A549 (cell line): ENCODE results near the gene SYCP1. TPM values are rescaled to one million over a fixed set of nuclear protein-coding genes. Genes with fewer than 3 reads are reported as not detected.

Experiments used
- ATAC-seq, 2 experiments: fragments of 200-7000 bp in 1 of 2; fragments of >200 bp in 1 of 2; cut with Nextera tagmentation in 1 of 2; cut with Tn5 transposase in 1 of 2; 3 replicates each; pipeline versions ENCODE4 v1.8.0 to v1.9.1; 2018 to 2020; ENCODE audit warnings: mild to moderate bottlenecking in 1 of 2, moderate library complexity in 1 of 2
- CTCF ChIA-PET: fragments of 300-600 bp; sonication (Branson Sonifier 250); formaldehyde crosslinking; extraction: SDS; loops from one replicate; lab custom pipeline; 2021; ENCODE audit warnings: antibody characterized with exemption, inconsistent platforms; lab: Yijun Ruan, JAX
- POLR2A ChIA-PET: fragments of 350-600 bp; formaldehyde crosslinking; extraction: SDS; loops from one replicate; lab custom pipeline; 2021; ENCODE audit warnings: antibody characterized with exemption, inconsistent platforms; lab: Yijun Ruan, JAX
- DNase-seq, 2 experiments: peaks; one replicate each; pipeline versions ENCODE4 v3.0.0 to v3.0.0-alpha.2; 2011 to 2016; ENCODE audit warnings: low read depth in 1 of 2, low spot score in 1 of 2
- FAIRE-seq: peaks from 2 replicates; lab custom pipeline; 2011; peaks lifted over from hg19 to GRCh38; lab: Jason Lieb, UNC
- H3K27ac ChIP-seq, 2 experiments: fragments of >200 bp; sonication (Bioruptor Twin); formaldehyde crosslinking; 3 replicates each; pipeline ENCODE4 v1.5.1; 2016 to 2017
- H3K4me1 ChIP-seq: fragments of >200 bp; sonication (Bioruptor Twin); formaldehyde crosslinking; 3 replicates; pipeline ENCODE4 v1.6.1; 2016
- H3K4me2 ChIP-seq: fragments of >200 bp; sonication (Bioruptor Twin); formaldehyde crosslinking; 3 replicates; pipeline ENCODE4 v1.6.1; 2016
- H3K4me3 ChIP-seq: fragments of >200 bp; sonication (Bioruptor Twin); formaldehyde crosslinking; 3 replicates; pipeline ENCODE4 v1.5.1; 2016
- H3K9me3 ChIP-seq: fragments of >200 bp; sonication (Bioruptor Twin); formaldehyde crosslinking; 3 replicates; pipeline ENCODE4 v1.6.1; 2016
- CBX2 ChIP-seq: fragments of 200-600 bp; sonication (generic); IDR thresholded peaks from 2 replicates; pipeline ENCODE4 v1.6.1; 2016; ENCODE audit warnings: low read depth, mild to moderate bottlenecking, borderline replicate concordance
- CBX8 ChIP-seq: fragments of 200-600 bp; sonication (generic); IDR thresholded peaks from 2 replicates; pipeline ENCODE4 v1.6.1; 2016
- CHD4 ChIP-seq: fragments of 200-600 bp; sonication (generic); IDR thresholded peaks from 2 replicates; pipeline ENCODE4 v1.6.1; 2016; ENCODE audit warnings: antibody characterized with exemption, mild to moderate bottlenecking, borderline replicate concordance
- E2F6 ChIP-seq: IDR thresholded peaks from 2 replicates; pipeline ENCODE4 v1.6.1; 2012; ENCODE audit warnings: low read depth, borderline replicate concordance
- EHMT2 ChIP-seq: fragments of 200-600 bp; sonication (generic); IDR thresholded peaks from 2 replicates; pipeline ENCODE4 v1.6.1; 2016; ENCODE audit warnings: antibody characterized with exemption, low read depth, mild to moderate bottlenecking, moderate library complexity
- ESRRA ChIP-seq: fragments of 150-350 bp; IDR thresholded peaks from 2 replicates; pipeline ENCODE4 v1.6.1; 2014; ENCODE audit warnings: mild to moderate bottlenecking, low read length, borderline replicate concordance
- FOSL2 ChIP-seq, 2 experiments: fragments of 450-650 bp in 1 of 2; fragments of >200 bp in 1 of 2; sonication (Bioruptor Twin) in 1 of 2; formaldehyde crosslinking; IDR thresholded peaks; 2 replicates each; pipeline versions ENCODE4 v1.5.0 to v1.6.1; 2016 to 2020; ENCODE audit warnings: mild to moderate bottlenecking in 1 of 2, moderate library complexity in 1 of 2
- FOXS1 ChIP-seq: fragments of 250-450 bp; sonication (Bioruptor Pico); IDR thresholded peaks from 2 replicates; pipeline ENCODE4 v1.5.0; 2020; ENCODE audit warnings: mild to moderate bottlenecking, moderate library complexity
- HDAC2 ChIP-seq: fragments of 200-600 bp; sonication (generic); IDR thresholded peaks from 2 replicates; pipeline ENCODE4 v1.6.1; 2016
- HES2 ChIP-seq: fragments of >200 bp; sonication (Bioruptor Twin); formaldehyde crosslinking; IDR thresholded peaks from 2 replicates; pipeline ENCODE4 v1.6.1; 2016
- HEYL ChIP-seq: fragments of 250-450 bp; sonication (Bioruptor Pico); IDR thresholded peaks from 2 replicates; pipeline ENCODE4 v1.8.0; 2021; ENCODE audit warnings: mild to moderate bottlenecking, moderate library complexity
- HMGXB4 ChIP-seq: fragments of 250-450 bp; sonication (Bioruptor Pico); IDR thresholded peaks from 2 replicates; pipeline ENCODE4 v1.5.0; 2021; ENCODE audit warnings: mild to moderate bottlenecking, moderate library complexity, borderline replicate concordance
- HOXA7 ChIP-seq: fragments of 250-450 bp; sonication (Bioruptor Pico); IDR thresholded peaks from 2 replicates; pipeline ENCODE4 v1.5.0; 2020; ENCODE audit warnings: mild to moderate bottlenecking, moderate library complexity
- JUN ChIP-seq, 2 experiments: fragments of >200 bp; sonication (Bioruptor Twin); formaldehyde crosslinking; IDR thresholded peaks; 2 replicates in 1 of 2; 3 replicates in 1 of 2; pipeline ENCODE4 v1.6.1; 2016 to 2017
- JUNB ChIP-seq: fragments of >200 bp; sonication (Bioruptor Twin); formaldehyde crosslinking; IDR thresholded peaks from 2 replicates; pipeline ENCODE4 v1.6.1; 2016
- KDM1A ChIP-seq: fragments of 200-600 bp; sonication (generic); IDR thresholded peaks from 2 replicates; pipeline ENCODE4 v1.6.1; 2016; ENCODE audit warnings: low read depth, mild to moderate bottlenecking
- MAX ChIP-seq: IDR thresholded peaks from 2 replicates; pipeline ENCODE4 v1.6.1; 2012
- MYC ChIP-seq: IDR thresholded peaks from 2 replicates; pipeline ENCODE4 v1.6.1; 2012; ENCODE audit warnings: mild to moderate bottlenecking, inconsistent platforms, low read length, improper control_type of control experiment, borderline replicate concordance
- NPAS2 ChIP-seq: fragments of 250-450 bp; sonication (Bioruptor Pico); IDR thresholded peaks from 2 replicates; pipeline ENCODE4 v1.8.0; 2022; ENCODE audit warnings: mild to moderate bottlenecking, moderate library complexity, borderline replicate concordance
- POLR2A ChIP-seq: IDR thresholded peaks from 2 replicates; pipeline ENCODE4 v1.6.1; 2012; ENCODE audit warnings: mild to moderate bottlenecking, low read length
- POLR2AphosphoS2 ChIP-seq: conservative IDR thresholded peaks from 2 replicates; pipeline ENCODE4 v1.6.1; 2012; ENCODE audit warnings: low read length, improper control_type of control experiment, inconsistent platforms
- RNF2 ChIP-seq: fragments of 200-600 bp; sonication (generic); IDR thresholded peaks from 2 replicates; pipeline ENCODE4 v1.6.1; 2016; ENCODE audit warnings: low read depth, mild to moderate bottlenecking, antibody characterized with exemption, moderate library complexity, borderline replicate concordance
- SMC3 ChIP-seq: fragments of >200 bp; sonication (Bioruptor Twin); formaldehyde crosslinking; IDR thresholded peaks from 3 replicates; pipeline ENCODE4 v1.6.1; 2018; ENCODE audit warnings: inconsistent platforms
- TFCP2L1 ChIP-seq: fragments of 250-450 bp; sonication (Bioruptor Pico); IDR thresholded peaks from 2 replicates; pipeline ENCODE4 v1.5.0; 2021; ENCODE audit warnings: mild to moderate bottlenecking
- ZC3H11A ChIP-seq: fragments of 450-650 bp; IDR thresholded peaks from 2 replicates; pipeline ENCODE4 v1.6.1; 2014; ENCODE audit warnings: antibody characterized with exemption, mild to moderate bottlenecking
- ZFP36 ChIP-seq: fragments of 450-650 bp; IDR thresholded peaks from 2 replicates; pipeline ENCODE4 v1.6.1; 2014; ENCODE audit warnings: borderline replicate concordance; ENCODE audit not compliant: partially characterized antibody
- ZSCAN20 ChIP-seq: fragments of 250-450 bp; sonication (Bioruptor Pico); IDR thresholded peaks from 2 replicates; pipeline ENCODE4 v1.8.0; 2022; ENCODE audit warnings: mild to moderate bottlenecking, moderate library complexity
- WGBS: methylation state at CpG from one replicate; pipeline ENCODE4 v1.1.6; 2017; ENCODE audit errors: missing lambda C conversion rate; 5-methylcytosine and 5-hydroxymethylcytosine counted together
- polyA plus RNA-seq, 4 experiments: library from polyadenylated mRNA; depleted of rRNA in 3 of 4; stranded (reverse); fragments of >200 nt; fragmentation: RNase III in 1 of 4; extraction: RNeasy Plus Mini Kit Qiagen cat#74134 plus additional on column Dnase treatment in 1 of 4; gene quantifications; 2 replicates in 3 of 4; 3 replicates in 1 of 4; pipeline ENCODE4 v1.2.3, GENCODE V29; 2011 to 2017

The SYCP1 gene
- polyA plus RNA-seq, 2 of the 4 experiments (the other 2 are of a cell fraction), result not detected

- Histone ChIP-seq H3K4me1 (no peaks in the 10 kb centered on the region), H3K9me3 (no peaks in the 10 kb centered on the region), H3K4me3 (no peak overlapping the region), H3K27ac (no peak overlapping the region), H3K4me2 (no peak overlapping the region)
- DNase-seq, result no peak
- POLR2A ChIA-PET, result no interaction called here
- WGBS, result 25% methylated on average over 4 of the region's 4 CpGs
- CTCF ChIA-PET, result no interaction called here
- no peak for ATAC-seq
- no peak for FAIRE-seq
- TF ChIP-seq ESRRA, result no peak
- TF ChIP-seq JUNB, result no peak
- no peak for TF ChIP-seq POLR2A
- TF ChIP-seq POLR2AphosphoS2, result no peak
- no peak for TF ChIP-seq KDM1A
- no peak for TF ChIP-seq MAX
- TF ChIP-seq SMC3, result no peak
- TF ChIP-seq NPAS2, result no peak
- TF ChIP-seq HEYL (CRISPR knock-in tag), result no peak
- TF ChIP-seq ZFP36, result no peak
- TF ChIP-seq CBX2, result no peak
- no peak for TF ChIP-seq CHD4
- TF ChIP-seq HOXA7 (CRISPR knock-in tag), result no peak
- no peak for TF ChIP-seq ZC3H11A
Observed at GRCh38 chr1:114833421-114833820, 21.2 kb upstream of the SYCP1 start.

- WGBS, result 11% methylated on average over 5 of the region's 5 CpGs
- ATAC-seq (no peak), FAIRE-seq (no peak), DNase-seq (no peak)
- Histone ChIP-seq H3K4me1 (no peaks in the 10 kb centered on the region), H3K4me3 (no peak overlapping the region), H3K27ac (no peak overlapping the region), H3K9me3 (no peaks in the 10 kb centered on the region), H3K4me2 (no peak overlapping the region)
- no peak for TF ChIP-seq TFCP2L1 (CRISPR knock-in tag)
- no peak for TF ChIP-seq CBX8
- no peak for TF ChIP-seq E2F6
- TF ChIP-seq RNF2, result no peak
- TF ChIP-seq SMC3, result no peak
- no peak for TF ChIP-seq EHMT2
- no peak for TF ChIP-seq MYC
- no peak for TF ChIP-seq FOXS1 (CRISPR knock-in tag)
- no peak for TF ChIP-seq POLR2AphosphoS2
- TF ChIP-seq ZFP36, result no peak
- TF ChIP-seq HMGXB4 (CRISPR knock-in tag), result no peak
- TF ChIP-seq HES2, result no peak
- TF ChIP-seq HDAC2, result no peak
- no peak for TF ChIP-seq ZSCAN20 (CRISPR knock-in tag)
- TF ChIP-seq JUN (IDR thresholded peaks at IDR 0.05), result no peak
- no peak for TF ChIP-seq FOSL2 (IDR thresholded peaks at IDR 0.05)
- TF ChIP-seq FOSL2 (CRISPR knock-in tag; IDR thresholded peaks at IDR 0.05), result no peak
- CTCF ChIA-PET, result no interaction called here
- POLR2A ChIA-PET, result no interaction called here
Observed at GRCh38 chr1:114844270-114844669, 10.4 kb upstream of the SYCP1 start.
